22Rv1 (cell line): ENCODE measurements around the gene MPPED2.

Experiments
- CTCF ChIP-seq: fragments of 450-650 bp; IDR thresholded peaks from 2 replicates; pipeline ENCODE4 v1.5.1; 2017; ENCODE audit warnings: mild to moderate bottlenecking
- ZFX ChIP-seq: fragments of 450-650 bp; IDR thresholded peaks from 2 replicates; pipeline ENCODE4 v1.6.1; 2017; ENCODE audit warnings: antibody characterized with exemption, borderline replicate concordance

- TF ChIP-seq CTCF (no peak), ZFX (no peak)
These were observed 10.7 kb upstream of the MPPED2 start for GRCh38 chr11:30596832-30597231.
